PC-9 (cell line): Measurements from ENCODE around the gene CTDSP2. TPM values are rescaled to one million over a fixed set of nuclear protein-coding genes. Genes with fewer than 3 reads are reported as not detected.

Experiments
- BruUV-seq: library from RNA; stranded (reverse); fragments of 400-500 nt; replicated peaks from 2 replicates; lab custom pipeline; 2021; lab: Mats Ljungman, UMichigan
- CTCF ChIA-PET: fragments of 300-600 bp; sonication (Branson Sonifier 250); formaldehyde crosslinking; loops from one replicate; lab custom pipeline; 2022; ENCODE audit warnings: antibody characterized with exemption; lab: Charles Lee
- POLR2A ChIA-PET: fragments of 300-600 bp; sonication (Branson Sonifier 250); formaldehyde crosslinking; loops from one replicate; lab custom pipeline; 2022; ENCODE audit warnings: antibody characterized with exemption; ENCODE audit not compliant: unreplicated experiment; lab: Charles Lee
- DNase-seq, 2 experiments: peaks; one replicate each; pipeline versions ENCODE4 v3.0.0 to v3.0.0-alpha.2; 2015 to 2022; ENCODE audit warnings: mixed read lengths in 1 of 2
- H2AFZ ChIP-seq: fragments of 200-600 bp; sonication (generic); 2 replicates; pipeline ENCODE4 v1.8.1; 2017; ENCODE audit warnings: antibody characterized with exemption
- H3F3A ChIP-seq: fragments of 200-600 bp; sonication (generic); 2 replicates; pipeline ENCODE4 v1.8.1; 2017; ENCODE audit warnings: antibody characterized with exemption, mild to moderate bottlenecking, low read depth; ENCODE audit not compliant: insufficient read depth
- H3K27ac ChIP-seq: fragments of 200-600 bp; sonication (generic); 2 replicates; pipeline ENCODE4 v1.6.1; 2016; ENCODE audit warnings: mixed run types
- H3K27me3 ChIP-seq: fragments of 200-600 bp; sonication (generic); 2 replicates; pipeline ENCODE4 v1.6.1; 2016; ENCODE audit warnings: low read depth, mixed run types; ENCODE audit not compliant: insufficient read depth
- H3K36me3 ChIP-seq: fragments of 200-600 bp; sonication (generic); 2 replicates; pipeline ENCODE4 v1.6.1; 2016; ENCODE audit warnings: low read depth, mixed run types
- H3K4me1 ChIP-seq: fragments of 200-600 bp; sonication (generic); replicated peaks from 2 replicates; pipeline ENCODE4 v1.6.1; 2016; ENCODE audit warnings: mixed run types; ENCODE audit not compliant: insufficient read depth
- H3K4me2 ChIP-seq: fragments of 200-600 bp; sonication (generic); 2 replicates; pipeline ENCODE4 v1.6.1; 2017; ENCODE audit warnings: mixed run types
- H3K4me3 ChIP-seq: fragments of 200-600 bp; sonication (generic); 2 replicates; pipeline ENCODE4 v1.6.1; 2016; ENCODE audit warnings: mixed run types
- H3K79me2 ChIP-seq: fragments of 200-600 bp; sonication (generic); 2 replicates; pipeline ENCODE4 v1.6.1; 2017; ENCODE audit warnings: low read depth, mixed run types
- H3K9me2 ChIP-seq: fragments of 200-600 bp; sonication (generic); 2 replicates; pipeline ENCODE4 v1.8.1; 2017; ENCODE audit warnings: mild to moderate bottlenecking; ENCODE audit not compliant: insufficient read depth
- H3K9me3 ChIP-seq: fragments of 200-600 bp; sonication (generic); 2 replicates; pipeline ENCODE4 v1.8.1; 2016; ENCODE audit warnings: low read depth; ENCODE audit not compliant: insufficient read depth
- H4K20me1 ChIP-seq: fragments of 200-600 bp; sonication (generic); 2 replicates; pipeline ENCODE4 v1.8.1; 2017; ENCODE audit not compliant: insufficient read depth
- EZH2 ChIP-seq: fragments of 200-600 bp; sonication (generic); IDR thresholded peaks from 2 replicates; pipeline ENCODE4 v1.8.0; 2017; ENCODE audit warnings: antibody characterized with exemption, low read depth
- intact Hi-C: fragments of 100-400 bp; cut with micrococcal nuclease; formaldehyde crosslinking; loops from one replicate; pipeline ENCODE4 v1.10.0; 2022; ENCODE audit not compliant: unreplicated experiment
- total RNA-seq: library from RNA; stranded (reverse); gene quantifications from 2 replicates; pipeline ENCODE4 v1.2.3, GENCODE V29; 2021
- TF ChIP-seq, protein P1 (sequence below): fragments of 200-600 bp; sonication (generic); conservative IDR thresholded peaks from 2 replicates; pipeline ENCODE4 v1.6.1; 2017; ENCODE audit warnings: mixed run types, antibody characterized with exemption, mild to moderate bottlenecking, moderate library complexity

Gene CTDSP2
- total RNA-seq, 1 experiment from 2014 or later, result 102 TPM

DNA sequence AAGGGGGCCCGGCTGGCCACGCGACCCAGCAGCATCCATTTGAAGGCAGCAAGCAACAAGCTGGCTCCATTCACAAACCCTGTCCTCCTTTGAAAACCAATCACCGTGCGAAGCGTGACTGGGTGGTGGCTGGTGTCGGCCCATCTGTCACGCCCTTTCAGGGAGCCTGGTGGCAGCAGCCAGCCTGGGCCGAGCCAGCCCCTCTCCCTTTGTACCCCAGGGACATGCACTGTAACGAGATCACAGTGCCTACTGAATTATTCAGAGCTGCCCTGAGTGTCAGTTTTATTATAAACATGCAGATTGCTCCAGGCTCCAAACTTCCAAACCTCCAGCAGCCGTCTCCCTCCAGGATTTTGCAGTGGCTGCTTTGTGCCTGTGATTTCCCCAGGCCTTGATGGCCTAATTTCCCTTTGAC lies 22.3 kb upstream of the CTDSP2 start:
- no peak for TF ChIP-seq EZH2
- TF ChIP-seq, protein P1, sequence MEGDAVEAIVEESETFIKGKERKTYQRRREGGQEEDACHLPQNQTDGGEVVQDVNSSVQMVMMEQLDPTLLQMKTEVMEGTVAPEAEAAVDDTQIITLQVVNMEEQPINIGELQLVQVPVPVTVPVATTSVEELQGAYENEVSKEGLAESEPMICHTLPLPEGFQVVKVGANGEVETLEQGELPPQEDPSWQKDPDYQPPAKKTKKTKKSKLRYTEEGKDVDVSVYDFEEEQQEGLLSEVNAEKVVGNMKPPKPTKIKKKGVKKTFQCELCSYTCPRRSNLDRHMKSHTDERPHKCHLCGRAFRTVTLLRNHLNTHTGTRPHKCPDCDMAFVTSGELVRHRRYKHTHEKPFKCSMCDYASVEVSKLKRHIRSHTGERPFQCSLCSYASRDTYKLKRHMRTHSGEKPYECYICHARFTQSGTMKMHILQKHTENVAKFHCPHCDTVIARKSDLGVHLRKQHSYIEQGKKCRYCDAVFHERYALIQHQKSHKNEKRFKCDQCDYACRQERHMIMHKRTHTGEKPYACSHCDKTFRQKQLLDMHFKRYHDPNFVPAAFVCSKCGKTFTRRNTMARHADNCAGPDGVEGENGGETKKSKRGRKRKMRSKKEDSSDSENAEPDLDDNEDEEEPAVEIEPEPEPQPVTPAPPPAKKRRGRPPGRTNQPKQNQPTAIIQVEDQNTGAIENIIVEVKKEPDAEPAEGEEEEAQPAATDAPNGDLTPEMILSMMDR, result no peak
- ChIA-PET CTCF (interaction anchor here (0.6 kb wide), 1 partner anchor 19 kb away, joined by 4 read pairs; no protein-coding TSS in a partner anchor), POLR2A (no interaction called here)
- Histone ChIP-seq H3K27ac (no peak overlapping the region), H3K4me2 (no peak overlapping the region), H3K9me3 (no peaks in the 10 kb centered on the region), H3K4me3 (no peak overlapping the region), H2AFZ (no peak overlapping the region), H3K4me1 (peaks cover 16% of the 10 kb centered on the region), H3F3A (peaks cover 14% of the 10 kb centered on the region; the same call in 1 of the 2 replicates), H3K9me2 (no peaks in the 10 kb centered on the region), H4K20me1 (no peaks in the 10 kb centered on the region), H3K79me2 (no peaks in the 10 kb centered on the region), H3K27me3 (no peaks in the 10 kb centered on the region), H3K36me3 (no peaks in the 10 kb centered on the region)
- no TSS peak for BruUV-seq
- no peak for DNase-seq
- intact Hi-C loops, result no loop called here

DNA sequence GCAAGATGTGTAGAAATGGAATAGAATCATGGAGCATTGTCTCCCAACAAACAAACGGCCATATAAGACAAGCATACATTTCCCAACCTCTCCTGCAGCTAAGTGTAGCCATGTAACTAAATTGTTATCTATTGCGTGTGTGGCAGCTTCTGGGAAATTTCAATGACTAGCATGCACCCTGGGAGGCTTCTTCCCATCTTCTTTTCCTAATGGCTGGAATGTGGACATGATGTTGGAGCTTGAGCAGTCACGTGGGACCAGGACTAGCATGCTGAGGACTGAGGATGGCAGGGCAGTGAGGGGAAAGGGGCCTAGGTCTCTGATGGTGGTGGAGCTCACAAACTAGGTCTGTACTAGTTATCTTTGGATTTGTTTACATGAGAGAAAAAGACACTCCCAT lies 21.7 kb upstream of the CTDSP2 start:
- no peak overlapping the region for H2AFZ ChIP-seq
- H3F3A ChIP-seq, result peaks cover 14% of the 10 kb centered on the region; the same call in 1 of the 2 replicates
- H3K27me3 ChIP-seq, result no peaks in the 10 kb centered on the region
- no peaks in the 10 kb centered on the region for H3K9me3 ChIP-seq
- no peak overlapping the region for H3K4me2 ChIP-seq
- no TSS peak for BruUV-seq
- H3K4me3 ChIP-seq, result no peak overlapping the region
- no peak for DNase-seq
- ChIA-PET CTCF (interaction anchor here (0.6 to 0.7 kb wide), 2 partner anchors 18 to 94 kb away, joined by 4 read pairs; no protein-coding TSS in a partner anchor), POLR2A (no interaction called here)
- H3K9me2 ChIP-seq, result no peaks in the 10 kb centered on the region
- no peaks in the 10 kb centered on the region for H3K36me3 ChIP-seq
- peaks cover 17% of the 10 kb centered on the region for H3K4me1 ChIP-seq
- no peaks in the 10 kb centered on the region for H3K79me2 ChIP-seq
- no peak for TF ChIP-seq EZH2
- TF ChIP-seq, protein P1, result no peak
- no peak overlapping the region for H3K27ac ChIP-seq
- H4K20me1 ChIP-seq, result no peaks in the 10 kb centered on the region
- intact Hi-C loops, result no loop called here

DNA sequence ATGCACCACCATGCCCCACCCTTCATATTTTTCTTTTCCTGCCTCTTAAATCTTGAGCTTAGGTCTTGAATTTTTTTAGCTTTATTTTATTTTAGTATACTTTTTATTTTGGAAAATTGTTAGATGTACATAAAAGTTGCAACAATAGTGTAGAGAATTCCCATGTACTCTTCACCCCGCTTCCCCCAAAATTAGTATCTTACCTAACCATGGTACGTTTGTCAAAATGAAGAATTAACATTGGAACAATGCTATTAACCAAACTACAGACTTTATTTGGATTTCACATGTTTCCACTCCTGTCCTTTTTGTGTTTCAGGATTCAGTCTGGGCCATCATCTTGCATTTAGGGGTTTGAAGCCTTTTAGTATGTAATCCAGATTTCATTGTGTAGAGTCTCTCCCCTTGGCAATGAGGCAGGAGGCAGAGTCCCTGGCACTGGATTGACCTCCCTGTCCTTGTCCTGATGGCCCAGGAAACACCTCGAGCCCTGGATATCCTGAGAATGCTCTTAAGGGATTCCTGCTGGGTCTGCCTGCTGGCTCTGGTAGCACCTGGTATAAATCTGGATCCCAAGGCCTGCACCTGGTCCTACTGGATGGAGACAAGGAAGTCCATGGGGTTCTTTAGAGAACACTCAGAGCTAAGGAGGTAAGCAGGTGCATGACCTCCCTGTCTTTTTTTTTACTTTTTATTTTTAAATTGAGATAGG lies 19.9 kb upstream of the CTDSP2 start:
- H3K9me2 ChIP-seq, result no peaks in the 10 kb centered on the region
- no peaks in the 10 kb centered on the region for H3K36me3 ChIP-seq
- no peak overlapping the region for H3K4me3 ChIP-seq
- H3K27ac ChIP-seq, result no peak overlapping the region
- DNase-seq, result no peak
- no peaks in the 10 kb centered on the region for H3K9me3 ChIP-seq
- POLR2A ChIA-PET, result interaction anchor here (0.5 kb wide), 1 partner anchor 680 kb away, joined by 11 read pairs; no protein-coding TSS in a partner anchor
- no peaks in the 10 kb centered on the region for H3K79me2 ChIP-seq
- H3K4me2 ChIP-seq, result no peak overlapping the region
- no peaks in the 10 kb centered on the region for H4K20me1 ChIP-seq
- peaks cover 24% of the 10 kb centered on the region for H3F3A ChIP-seq
- no peak for TF ChIP-seq EZH2
- TF ChIP-seq, protein P1, result no peak
- peaks cover 31% of the 10 kb centered on the region for H3K4me1 ChIP-seq
- BruUV-seq, result no TSS peak
- intact Hi-C loops, result no loop called here
- H2AFZ ChIP-seq, result no peak overlapping the region
- CTCF ChIA-PET, result no interaction called here
- H3K27me3 ChIP-seq, result no peaks in the 10 kb centered on the region
